AG09319 (cell line): Measurements from ENCODE around the gene MUC5AC.

ENCODE experiments used
- DNase-seq: peaks from one replicate; pipeline ENCODE4 v3.0.0-alpha.2; 2010; ENCODE audit warnings: low read depth; ENCODE audit errors: extremely low read depth
- TF ChIP-seq, protein P1 (sequence below): IDR thresholded peaks from 2 replicates; pipeline ENCODE4 v1.5.1; 2011; ENCODE audit warnings: low read depth, mild to moderate bottlenecking, inconsistent platforms, low read length, moderate library complexity

MUC5AC gene

DNA sequence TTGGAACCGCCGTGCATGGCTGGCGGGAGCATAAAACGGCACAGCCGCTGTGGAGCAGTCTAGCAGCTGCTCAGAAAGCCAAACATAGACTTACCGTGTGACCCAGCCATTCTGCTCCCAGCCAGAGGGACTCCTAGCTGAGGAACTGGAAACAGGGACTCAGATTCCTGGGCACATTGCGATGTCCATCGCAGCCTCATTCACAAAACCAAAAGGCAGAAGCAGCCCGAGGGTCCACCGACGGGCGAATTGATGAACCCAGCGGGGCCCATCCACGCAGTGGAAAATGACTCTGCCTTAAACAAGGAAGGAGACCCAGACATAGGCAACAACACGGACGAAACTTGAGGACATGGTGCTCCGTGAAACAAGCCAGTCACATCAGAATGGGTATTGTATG lies 59.4 kb downstream of the MUC5AC start:
- no peak for DNase-seq
- TF ChIP-seq, protein P1, sequence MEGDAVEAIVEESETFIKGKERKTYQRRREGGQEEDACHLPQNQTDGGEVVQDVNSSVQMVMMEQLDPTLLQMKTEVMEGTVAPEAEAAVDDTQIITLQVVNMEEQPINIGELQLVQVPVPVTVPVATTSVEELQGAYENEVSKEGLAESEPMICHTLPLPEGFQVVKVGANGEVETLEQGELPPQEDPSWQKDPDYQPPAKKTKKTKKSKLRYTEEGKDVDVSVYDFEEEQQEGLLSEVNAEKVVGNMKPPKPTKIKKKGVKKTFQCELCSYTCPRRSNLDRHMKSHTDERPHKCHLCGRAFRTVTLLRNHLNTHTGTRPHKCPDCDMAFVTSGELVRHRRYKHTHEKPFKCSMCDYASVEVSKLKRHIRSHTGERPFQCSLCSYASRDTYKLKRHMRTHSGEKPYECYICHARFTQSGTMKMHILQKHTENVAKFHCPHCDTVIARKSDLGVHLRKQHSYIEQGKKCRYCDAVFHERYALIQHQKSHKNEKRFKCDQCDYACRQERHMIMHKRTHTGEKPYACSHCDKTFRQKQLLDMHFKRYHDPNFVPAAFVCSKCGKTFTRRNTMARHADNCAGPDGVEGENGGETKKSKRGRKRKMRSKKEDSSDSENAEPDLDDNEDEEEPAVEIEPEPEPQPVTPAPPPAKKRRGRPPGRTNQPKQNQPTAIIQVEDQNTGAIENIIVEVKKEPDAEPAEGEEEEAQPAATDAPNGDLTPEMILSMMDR = no peak

DNA sequence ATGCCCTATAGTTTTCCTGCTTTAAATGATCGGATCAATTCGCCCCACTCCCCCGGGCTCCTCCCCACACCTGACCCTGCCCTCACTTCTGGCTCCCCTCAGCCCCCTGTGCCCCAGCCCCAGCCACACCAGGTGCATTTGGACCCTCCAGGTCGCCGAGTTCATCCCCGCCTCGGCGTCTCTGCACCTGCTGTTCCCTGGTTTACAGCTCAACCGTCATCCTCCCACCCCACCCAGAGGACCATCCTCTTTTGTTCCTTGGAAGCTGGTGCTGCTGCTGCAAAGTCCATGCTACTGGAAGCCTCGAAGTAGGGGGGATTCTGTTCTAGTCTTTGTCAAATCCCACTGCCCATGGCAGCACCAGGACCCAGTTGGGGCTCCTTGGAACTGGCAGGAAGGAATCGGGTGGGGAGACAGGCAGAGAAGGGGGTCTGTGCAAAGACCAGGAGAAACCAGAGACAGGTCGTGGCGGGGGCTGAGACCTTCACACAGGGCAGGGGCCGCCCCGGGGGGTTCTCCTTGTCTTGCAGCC lies 60.6 kb downstream of the MUC5AC start:
- no peak for DNase-seq
- TF ChIP-seq, protein P1 = no peak

DNA sequence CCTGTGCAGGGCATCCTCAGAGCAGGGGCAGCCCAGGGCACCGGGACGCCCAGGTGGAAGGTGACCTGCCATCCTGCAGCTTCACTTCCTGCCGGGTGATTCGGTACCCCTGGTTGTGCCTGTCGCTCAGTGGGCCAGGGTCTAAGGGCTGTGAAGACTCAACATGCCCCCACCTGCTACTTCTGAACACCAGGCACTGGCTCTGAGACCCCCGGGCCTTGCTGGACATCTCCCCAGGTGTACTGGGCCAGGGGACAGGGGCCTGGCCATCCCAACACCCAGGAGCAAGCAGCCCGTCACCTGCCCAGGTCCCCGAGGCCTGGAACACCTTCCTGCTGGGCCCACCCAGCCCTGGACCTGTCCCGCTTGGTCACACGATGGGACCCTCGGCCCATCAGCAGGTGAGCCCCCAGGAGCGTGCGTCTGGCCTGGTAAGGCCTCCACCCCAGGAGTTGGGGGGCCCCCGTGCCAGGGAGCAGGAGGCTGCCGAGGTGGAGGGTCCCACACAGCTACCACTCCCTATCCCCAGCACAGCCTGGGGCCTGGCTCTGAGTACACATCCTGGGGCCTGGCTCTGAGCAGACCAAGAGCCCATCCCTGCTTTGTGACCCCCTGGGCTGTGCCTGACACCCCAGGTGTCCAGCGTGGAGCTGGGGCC lies 61.2 kb downstream of the MUC5AC start:
- DNase-seq = no peak
- TF ChIP-seq, protein P1 = no peak

DNA sequence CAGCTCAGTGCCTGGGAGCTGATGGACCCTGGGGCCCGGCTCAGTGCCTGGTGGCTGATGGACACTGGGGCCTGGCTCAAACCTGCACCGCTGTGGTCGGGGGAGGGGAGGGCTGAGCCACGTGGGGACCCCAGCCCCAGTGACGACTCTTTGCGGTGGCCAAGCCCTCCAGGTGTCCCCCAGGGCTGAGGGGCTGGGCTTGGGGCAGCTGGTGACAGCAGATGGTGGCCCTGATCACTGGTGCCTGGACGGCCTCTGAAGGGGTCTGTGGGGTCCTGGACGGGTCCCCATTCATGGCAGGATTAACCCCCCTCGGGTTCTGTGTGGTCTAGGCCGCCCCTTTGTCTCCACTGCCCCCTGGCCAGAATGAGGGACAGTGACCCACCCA lies 61.7 kb downstream of the MUC5AC start:
- no peak for DNase-seq
- TF ChIP-seq, protein P1 = no peak

DNA sequence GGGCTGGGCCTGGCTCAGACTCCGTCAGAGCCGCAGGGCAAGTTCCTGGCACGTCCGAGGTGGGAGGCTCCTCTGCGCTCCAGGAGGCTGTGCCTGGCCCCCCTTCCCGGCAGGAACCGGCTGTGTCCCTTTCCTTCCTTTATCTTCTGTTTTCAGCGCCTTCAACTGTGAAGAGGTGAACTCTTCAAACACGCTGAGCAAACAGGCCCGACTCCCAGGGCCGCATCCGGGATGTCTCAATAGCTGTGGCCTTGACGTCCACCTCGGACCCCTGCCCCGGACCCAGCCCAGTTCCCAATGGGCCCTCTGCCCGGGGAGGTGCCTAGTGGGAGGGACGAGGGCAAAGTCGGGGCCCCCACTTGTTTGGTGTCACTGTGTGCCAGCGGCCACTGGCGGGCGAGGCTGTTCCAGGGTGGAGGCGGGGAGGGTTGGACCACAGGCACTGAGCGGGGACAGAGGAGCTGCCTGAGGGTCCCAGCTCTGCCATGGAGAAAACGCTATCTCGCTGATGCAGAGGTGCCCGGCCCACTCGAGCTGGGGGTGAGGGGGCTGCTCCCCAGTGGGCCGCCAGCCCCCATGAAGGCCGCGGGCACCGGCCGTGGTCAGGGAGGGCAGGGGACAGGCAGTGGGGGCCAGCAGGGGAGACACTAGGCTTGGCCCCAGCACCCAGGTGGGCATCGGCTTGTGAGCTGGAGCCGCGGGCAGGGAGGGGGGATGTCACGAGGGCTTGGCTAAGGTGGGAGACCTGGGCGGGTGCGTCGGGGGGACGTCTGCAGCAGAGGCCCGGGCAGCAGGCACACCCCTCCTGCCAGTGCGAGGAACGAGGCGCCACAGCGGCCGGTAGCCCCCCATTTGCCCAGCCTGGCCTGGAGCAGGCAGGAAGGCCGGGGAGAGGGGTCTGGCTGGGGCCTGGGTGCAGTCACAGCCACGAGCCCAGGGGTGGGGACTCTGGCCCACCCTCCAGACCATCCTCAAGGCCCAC lies 62.4 kb downstream of the MUC5AC start:
- TF ChIP-seq, protein P1 = no peak
- DNase-seq = no peak

DNA sequence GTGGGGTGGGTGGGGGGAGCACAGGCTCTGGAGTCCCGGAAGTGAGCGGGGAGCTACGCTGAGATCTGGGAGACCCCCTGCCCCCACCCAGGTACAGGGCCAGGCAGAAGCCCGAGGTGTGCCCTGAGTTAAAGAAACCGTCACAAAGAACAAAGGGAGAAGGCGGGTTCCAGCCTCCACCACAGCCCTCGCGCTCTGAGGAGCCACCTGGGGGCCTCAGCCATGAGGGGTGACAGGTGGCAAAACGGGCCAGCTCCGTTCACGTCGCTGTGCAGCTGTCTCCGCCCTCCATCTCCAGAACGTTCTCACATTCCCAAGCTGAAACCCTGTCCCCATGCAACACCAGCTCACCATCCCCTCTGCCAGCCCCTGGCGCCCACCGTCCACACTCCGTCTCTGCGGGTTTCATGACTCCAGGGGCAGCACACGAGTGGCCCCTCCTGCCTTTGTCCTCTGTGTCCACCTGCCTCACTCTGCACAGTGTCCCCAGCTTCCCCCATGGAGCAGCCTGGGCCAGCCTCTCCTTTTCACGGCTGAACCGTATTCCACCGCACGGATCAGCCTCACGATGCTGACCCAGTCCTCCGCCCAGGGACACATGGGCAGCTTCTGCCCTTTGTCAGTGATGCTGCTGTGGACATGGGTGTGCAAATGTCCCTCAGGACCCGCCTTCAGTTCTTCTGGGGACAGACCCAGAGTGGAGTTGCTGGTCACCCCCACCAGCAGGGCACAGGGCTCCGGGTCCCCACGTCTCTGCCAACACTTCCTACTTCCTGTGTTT lies 63.4 kb downstream of the MUC5AC start:
- no peak for DNase-seq
- TF ChIP-seq, protein P1 = no peak
